Activated CD8-positive, alpha-beta memory T cell treated with anti-CD3 and anti-CD28 coated beads for 1 hour (primary cell): ENCODE data around the gene SPACA9.

Source experiments
- DNase-seq, 2 donors: peaks; one replicate each; pipeline ENCODE4 v3.0.0-alpha.2; 2020; ENCODE audit warnings: low read depth in 1 of 2; ENCODE audit errors: extremely low read depth in 1 of 2

SPACA9 gene

GRCh38 chr9:132862533-132862932 is 16.2 kb upstream of the SPACA9 start:
- DNase-seq, result no peak

DNA sequence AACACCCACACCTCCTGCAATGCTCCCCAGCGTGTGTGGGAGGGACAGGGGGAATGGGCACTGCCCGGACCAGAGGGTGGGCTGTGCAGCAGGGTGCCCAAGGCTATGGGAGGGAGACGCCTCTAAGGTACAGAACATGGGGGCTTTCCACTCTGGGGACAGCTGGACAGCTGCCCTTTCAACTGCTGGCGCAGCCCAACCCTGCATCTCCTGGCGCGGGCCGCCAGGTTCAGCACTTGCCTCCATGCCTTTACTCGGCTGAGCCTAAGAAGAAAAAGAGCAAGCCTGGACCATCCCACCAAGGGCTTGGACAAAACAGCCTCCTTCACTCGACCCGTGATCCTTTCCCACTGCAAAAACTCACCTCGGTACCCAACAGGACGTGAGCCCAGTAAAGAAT is 15.6 kb upstream of the SPACA9 start:
- no peak for DNase-seq

DNA sequence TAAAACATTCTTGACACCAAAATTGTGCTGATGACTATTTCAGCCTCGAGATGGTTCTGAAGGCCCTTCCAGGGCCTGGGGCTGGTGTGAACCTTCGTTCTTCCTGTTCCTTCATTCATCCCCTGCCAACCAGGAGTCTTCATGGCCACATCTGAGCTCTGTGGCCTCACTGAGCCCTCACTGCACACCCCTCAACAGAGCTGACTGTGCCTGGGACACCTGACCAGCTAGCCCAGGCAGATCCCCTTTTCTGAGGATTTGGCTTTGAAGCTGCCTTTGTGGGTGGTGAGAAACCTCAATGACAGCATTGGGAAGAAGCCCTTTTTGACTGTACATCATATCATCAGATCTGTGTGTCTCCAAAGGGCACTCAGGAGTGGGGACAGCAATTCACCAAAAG is 14.4 kb upstream of the SPACA9 start:
- no peak for DNase-seq

DNA sequence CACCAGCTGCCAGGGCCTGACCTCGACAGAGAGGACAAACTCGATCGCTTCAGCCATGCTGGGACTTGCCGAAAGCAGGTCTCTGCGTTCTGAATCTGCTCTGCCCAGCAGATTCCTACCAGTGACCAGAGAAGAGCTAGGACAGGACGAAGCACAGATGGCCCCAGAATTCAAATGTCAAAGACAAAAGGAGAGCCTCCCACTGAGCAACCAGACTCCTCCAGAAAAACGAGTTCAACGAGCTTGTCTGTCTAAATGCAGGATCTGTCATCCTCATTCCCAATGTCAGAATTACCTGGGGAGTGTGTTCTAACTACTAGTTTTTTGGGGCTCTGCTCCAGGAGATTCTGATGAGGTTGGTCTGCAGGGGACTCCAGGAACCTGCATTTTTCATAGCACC is 14.0 kb upstream of the SPACA9 start:
- DNase-seq, result no peak

DNA sequence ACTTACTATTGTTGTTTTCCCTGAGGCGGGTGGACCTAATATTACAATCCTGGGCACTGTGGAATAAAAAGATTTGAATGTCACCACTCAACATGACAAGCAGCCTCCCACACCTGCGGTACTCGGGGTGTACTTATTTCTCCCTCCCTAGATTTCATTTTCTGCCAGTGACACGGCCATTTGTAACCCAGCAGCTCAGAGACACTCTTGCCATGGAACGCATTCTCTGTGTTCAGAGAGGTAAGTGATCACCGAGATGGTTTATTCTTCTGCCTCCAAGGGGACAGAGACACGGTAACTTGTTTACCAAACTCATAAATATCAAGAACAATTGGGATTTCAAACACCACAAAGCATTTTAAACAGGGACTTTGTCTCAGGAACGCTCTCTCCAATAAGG is 11.8 kb upstream of the SPACA9 start:
- DNase-seq, result no peak

DNA sequence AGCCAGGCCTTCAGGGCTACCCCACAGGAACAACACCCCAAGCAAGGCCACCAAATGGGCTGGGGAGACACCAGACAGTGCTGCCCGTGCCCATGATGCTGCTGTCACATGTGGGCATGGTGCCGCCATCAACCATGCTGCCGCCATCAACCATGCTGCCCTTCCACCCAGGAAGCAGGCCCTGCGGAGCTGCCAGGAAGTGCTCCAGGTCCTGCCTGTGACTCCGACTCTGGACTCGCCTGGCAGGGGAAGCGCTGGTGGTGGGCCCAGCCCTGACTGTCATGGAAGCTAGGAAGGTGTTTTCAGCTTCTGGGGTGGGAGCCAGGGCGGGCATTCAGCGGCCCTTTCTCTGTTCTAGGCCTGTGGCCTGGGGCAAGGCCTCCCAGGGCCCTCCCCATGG is 9.4 kb upstream of the SPACA9 start:
- DNase-seq, result no peak

- DNase-seq, result no peak
Measured at GRCh38 chr9:132873403-132873802, 5.3 kb upstream of the SPACA9 start.

GRCh38 chr9:132875159-132875558 is 3.5 kb upstream of the SPACA9 start:
- no peak for DNase-seq

DNA sequence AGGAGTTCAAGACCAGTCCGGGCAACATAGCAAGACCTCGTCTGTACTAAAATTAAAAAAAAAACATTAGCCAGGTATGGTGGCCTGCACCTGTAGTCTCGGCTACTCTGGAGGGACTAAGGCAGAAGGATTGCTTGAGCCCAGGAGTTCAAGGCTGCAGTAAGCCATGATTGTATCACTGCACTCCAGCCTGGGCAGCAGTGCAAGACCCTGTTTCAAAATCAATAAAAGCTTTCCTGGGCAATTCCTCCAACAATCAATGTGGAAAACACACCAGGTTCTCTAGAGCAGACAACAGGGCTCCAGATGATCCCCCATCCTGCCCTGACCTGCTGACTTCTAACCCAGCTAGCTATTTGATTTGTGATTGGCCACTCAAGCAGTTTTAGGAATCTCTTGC is 1.8 kb upstream of the SPACA9 start:
- DNase-seq, result no peak

DNA sequence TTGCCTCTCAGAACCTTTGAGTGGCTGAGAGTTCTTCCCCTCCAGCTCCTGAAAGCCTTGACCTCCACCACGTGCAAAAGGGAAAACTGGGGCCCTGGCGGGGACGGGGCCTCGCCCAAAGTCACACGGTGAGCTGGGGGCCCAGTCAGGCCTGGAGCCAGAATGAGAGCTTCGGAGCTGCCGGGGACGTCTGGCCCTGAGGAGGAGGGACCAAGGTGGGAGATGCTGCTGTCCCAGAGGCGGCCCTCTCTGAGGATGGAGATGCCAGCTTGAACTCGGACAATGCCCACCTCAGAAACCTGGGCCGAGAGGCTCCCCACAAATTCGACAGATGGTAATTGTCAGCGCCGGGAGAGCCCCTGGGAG is 1.3 kb upstream of the SPACA9 start:
- DNase-seq, result no peak

DNA sequence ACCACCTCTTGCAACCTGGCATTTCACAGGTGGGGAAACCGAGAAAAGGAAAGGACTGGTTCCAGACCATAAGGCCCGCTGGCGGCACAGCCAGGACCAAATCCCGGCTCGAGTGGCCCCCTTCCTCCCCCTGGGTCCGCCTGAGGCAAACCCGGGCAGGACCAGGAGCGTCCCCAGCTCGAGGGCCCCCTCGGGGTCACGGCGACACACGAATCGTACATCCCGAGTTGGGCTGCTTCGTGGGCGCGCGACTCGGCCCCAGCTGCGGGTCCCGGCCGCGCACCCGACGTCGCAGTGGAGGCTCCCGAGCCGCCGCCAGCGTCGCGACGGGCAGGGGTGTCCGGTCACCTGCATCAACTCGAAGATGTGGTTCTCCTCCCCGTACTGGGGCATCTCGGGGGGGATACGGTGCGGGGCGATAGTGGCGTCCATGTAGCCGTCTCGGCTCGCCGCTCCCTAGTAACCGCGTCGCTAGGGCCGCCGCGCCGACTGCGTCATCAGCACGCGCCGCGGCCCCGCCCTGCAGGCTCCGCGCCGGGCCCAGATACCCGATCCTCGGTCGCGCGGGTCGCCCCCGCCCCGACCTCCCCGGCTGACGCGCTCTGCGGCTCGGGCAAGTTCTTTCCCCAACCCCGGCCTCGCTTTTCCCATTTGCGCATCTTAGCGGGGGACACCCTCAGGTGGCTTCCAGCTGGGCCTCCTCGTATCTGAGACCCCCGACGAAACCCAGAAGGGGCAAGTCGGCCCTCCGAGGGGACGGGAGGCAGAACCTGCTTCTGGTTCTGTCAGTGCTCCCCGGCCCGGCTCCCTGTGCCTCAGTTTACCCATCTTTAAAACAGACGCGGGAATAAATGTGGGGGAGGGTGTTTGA is 639 bp upstream of the SPACA9 start, which contains the start of gene AK8:
AK8 (minus strand) TSS at position 461 of the 871 bp plus-strand sequence; CDS start at position 432, 29 bp downstream.
- peak in 1 of 2 donors; percentile 67 for DNase-seq

DNA sequence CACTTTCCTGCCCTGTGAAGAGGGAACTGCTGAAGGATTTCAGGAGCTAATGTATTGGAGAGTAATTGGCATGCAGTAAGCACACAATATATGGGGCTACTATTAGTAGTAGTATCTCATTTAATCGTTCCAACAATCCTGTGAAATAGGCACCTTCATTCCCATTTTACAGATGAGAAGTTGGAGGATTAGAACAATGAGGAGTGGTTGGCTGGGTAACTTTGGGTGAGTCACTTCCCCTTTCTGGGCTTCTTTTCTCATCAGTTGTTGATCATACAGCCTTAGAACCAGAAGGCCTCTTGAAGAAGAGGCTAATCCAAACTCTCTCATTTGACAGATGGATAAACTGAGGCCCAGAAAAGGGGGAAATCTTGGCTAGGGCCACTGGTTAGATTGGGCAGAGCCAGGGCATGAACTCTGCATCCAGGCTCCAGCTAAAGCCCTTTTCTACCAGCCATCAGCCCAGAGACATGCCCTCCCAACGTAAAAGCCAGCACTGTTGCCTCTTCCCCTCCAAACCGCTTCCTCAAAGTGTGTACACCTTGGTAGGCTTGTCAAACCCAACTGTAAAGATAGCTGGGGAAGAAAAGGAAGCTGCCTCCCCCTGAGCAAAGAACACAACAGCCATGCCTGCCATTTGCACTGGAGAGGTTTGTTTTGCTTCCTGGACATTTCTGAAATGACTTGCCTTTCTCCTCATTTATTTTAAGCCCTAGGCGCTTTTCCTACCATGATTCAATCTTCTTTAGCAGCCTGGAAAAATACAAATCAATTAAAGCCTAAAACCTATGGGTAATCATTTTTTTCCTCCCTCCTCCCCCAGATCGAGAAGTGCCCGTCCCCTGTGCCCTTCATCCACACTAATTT is 992 bp downstream of the SPACA9 start:
- no peak for DNase-seq

- no peak for DNase-seq
Measured at GRCh38 chr9:132880324-132880661, 1.6 kb downstream of the SPACA9 start.

DNA sequence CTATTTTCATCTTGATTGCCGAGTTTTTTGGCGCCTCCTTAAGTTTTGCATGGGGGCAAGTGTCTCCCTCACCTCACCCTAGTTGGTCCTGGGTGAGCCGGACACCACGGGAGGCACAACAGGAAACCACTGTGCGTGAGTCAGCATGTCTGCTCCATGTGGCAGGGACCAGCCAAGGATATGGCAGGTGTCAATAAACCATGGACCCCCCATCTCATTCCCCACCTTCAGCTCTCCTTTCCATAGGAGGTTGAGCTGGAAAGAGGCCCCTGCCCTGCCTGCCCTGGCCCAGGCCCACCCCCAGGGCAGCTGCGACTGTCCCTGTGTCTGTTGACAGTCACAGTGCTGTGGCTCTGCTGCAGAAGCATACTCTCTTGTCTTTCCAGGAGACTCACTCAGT is 3.1 kb downstream of the SPACA9 start:
- no peak for DNase-seq

GRCh38 chr9:132882616-132883015 is 3.9 kb downstream of the SPACA9 start:
- DNase-seq, result no peak

DNA sequence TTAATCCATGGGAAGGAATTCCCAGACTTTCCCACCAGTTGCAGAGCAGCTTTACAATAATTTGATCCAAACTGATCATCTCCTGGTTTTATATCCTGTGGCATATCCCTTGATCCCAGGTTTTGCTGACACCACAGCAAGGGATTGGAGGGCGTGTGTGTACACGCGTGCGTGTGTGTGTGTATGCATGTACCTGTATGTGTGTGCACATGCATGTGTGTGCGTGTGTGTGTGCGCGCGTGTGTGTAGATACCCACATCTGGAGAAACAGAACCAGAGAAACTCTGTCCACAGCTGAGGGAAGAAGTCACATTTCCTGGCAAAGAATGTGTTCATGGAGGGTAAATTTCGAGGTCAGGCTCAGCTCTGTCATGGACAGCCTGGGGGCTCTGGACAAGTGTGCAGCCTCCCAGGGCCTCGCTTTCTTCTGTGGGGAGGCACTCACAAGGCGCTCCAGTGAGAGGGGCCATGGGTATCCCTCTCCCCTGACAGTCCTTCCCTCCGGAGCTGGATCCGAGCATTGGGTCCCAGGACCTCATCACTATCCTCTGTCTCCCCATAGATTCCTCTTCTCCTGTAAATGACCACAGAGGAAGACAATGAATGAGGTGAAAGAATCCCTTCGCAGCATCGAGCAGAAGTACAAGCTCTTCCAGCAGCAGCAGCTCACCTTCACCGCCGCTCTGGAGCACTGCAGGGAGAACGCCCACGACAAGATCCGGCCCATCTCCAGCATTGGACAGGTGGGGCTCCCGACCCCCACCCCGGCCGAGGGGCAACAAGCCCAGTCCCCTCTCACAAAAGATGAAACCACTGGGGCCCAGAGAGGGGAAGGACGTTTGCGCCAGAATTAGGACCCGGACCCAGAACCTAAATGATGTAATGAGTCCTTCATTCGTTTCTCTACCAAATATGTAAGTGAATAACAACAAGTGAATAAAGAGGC is 4.9 kb downstream of the SPACA9 start:
- no peak for DNase-seq

DNA sequence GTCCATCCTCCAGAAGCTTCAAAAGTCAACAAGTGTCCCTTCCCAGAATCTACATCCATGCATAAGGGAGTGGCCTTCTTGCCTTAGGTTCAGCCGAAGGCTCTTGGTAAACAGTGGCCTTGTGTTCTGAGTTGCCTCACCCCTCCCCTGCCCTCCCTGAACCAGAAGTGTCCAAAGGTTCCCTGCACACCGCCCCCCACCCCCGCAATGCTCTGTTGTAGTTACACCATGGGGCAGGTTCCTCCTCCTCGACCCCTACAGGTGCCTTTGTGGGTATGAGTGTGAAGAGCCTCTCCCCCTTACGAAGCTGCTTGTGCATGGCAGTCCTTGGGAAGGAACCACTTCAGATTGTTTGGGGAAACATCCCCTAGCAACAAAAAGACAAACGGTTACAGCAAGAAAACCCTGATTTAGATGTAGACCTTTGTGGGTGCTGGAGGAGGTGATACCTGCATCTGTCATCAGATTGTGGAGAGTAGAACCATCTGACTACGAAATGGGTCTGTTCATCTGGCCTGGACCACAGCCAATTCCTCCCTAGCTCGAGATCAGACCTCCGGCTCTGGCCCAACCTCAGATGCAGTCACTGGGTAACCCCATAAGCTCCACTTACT is 7.1 kb downstream of the SPACA9 start:
- DNase-seq, result no peak

DNA sequence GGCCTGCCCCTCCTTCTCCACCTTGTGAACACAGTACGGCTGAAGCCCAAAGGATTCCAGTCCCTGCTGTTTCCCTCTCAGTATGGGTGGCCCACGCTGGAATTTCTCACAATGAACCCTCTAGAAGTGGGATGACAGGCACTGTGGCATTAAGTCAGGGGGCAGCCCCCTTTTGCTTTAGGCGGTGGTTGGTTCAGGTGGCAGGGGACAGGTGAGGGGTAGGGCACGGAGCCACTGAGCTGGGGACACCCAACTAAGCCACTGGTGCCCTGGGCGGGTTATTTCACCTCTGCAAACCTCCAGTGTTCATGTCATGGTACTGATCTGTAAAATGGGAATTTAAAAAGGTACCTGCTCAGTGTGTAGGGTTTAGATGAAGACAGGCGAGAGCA is 7.6 kb downstream of the SPACA9 start:
- no peak for DNase-seq

- no peak for DNase-seq
Measured at GRCh38 chr9:132887181-132888120, 8.8 kb downstream of the SPACA9 start.
